ENCODE data around the gene PCDHB5.
"Not testable (repeated sequence)": the region's sequence is repeated elsewhere in the genome, so short reads cannot be mapped to it uniquely, and the experiment has no call there.

PCDHB5 gene

DNA sequence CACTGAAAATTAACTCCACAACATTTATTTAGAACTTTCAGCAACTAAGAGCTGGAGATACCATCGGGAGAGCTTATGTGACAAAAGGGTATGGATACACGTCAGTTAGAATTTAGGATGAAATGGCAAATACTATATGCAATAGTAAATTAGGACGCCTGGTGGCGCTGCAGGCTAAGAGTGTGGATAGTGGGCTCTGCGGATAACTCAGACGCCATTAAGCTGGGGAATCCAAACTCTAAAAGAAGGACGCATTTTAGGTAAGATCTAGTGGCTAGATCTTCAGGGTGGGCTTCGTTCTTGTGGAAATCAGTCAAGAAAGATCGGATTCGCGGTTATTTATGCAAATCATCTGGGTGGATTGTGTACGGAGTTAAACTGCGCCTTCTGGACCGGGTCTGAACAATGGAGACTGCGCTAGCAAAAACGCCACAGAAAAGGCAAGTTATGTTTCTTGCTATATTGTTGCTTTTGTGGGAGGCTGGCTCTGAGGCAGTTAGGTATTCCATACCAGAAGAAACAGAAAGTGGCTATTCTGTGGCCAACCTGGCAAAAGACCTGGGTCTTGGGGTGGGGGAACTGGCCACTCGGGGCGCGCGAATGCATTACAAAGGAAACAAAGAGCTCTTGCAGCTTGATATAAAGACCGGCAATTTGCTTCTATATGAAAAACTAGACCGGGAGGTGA is at the start of gene PCDHB5:
Gene PCDHB5 (plus strand): TSS at position 177 of the 688 bp plus-strand sequence. CDS start 229 bp downstream, at position 406.
- no peak for DNase-seq (ENCODE audit: low read depth)

DNA sequence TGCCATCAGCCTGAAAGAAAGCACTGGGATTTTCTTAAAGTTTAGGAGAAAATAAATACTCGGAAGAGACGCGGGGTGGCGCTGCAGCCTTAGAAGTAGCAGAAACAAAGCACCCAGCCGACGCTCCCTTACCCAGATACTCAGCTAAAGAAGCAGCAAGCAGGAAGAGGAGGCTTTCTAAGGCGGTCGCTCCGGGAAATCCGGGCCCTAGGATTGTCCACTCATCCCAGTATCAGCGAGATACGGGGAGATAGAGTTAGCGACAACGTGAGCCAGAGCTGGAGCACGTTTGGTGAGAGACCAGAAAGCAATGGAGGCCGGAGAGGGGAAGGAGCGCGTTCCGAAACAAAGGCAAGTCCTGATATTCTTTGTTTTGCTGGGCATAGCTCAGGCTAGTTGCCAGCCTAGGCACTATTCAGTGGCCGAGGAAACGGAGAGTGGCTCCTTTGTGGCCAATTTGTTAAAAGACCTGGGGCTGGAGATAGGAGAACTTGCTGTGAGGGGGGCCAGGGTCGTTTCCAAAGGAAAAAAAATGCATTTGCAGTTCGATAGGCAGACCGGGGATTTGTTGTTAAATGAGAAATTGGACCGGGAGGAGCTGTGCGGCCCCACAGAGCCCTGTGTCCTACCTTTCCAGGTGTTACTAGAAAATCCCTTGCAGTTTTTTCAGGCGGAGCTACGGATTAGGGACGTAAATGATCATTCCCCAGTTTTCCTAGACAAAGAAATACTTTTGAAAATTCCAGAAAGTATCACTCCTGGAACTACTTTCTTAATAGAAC is 40.3 kb upstream of the PCDHB5 start, which contains the start of gene PCDHB2:
Gene PCDHB2 (plus strand): TSS at position 135 of the 782 bp plus-strand sequence. CDS start 176 bp downstream, at position 311.
- DNase-seq (ENCODE audit: low read depth), result no peak

DNA sequence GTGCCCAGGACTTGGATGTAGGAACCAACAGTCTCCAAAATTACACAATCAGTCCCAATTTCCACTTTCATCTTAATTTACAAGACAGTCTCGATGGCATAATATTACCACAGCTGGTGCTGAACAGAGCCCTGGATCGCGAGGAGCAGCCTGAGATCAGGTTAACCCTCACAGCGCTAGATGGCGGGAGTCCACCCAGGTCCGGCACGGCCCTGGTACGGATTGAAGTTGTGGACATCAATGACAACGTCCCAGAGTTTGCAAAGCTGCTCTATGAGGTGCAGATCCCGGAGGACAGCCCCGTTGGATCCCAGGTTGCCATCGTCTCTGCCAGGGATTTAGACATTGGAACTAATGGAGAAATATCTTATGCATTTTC is 39.8 kb upstream of the PCDHB5 start:
- no peak for DNase-seq (ENCODE audit: low read depth)

DNA sequence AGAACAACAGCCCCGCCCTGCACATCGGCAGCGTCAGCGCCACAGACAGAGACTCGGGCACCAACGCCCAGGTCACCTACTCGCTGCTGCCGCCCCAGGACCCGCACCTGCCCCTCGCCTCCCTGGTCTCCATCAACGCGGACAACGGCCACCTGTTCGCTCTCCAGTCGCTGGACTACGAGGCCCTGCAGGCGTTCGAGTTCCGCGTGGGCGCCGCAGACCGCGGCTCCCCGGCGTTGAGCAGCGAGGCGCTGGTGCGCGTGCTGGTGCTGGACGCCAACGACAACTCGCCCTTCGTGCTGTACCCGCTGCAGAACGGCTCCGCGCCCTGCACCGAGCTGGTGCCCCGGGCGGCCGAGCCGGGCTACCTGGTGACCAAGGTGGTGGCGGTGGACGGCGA is 38.8 kb upstream of the PCDHB5 start:
- DNase-seq (ENCODE audit: low read depth), result not testable (repeated sequence)

DNA sequence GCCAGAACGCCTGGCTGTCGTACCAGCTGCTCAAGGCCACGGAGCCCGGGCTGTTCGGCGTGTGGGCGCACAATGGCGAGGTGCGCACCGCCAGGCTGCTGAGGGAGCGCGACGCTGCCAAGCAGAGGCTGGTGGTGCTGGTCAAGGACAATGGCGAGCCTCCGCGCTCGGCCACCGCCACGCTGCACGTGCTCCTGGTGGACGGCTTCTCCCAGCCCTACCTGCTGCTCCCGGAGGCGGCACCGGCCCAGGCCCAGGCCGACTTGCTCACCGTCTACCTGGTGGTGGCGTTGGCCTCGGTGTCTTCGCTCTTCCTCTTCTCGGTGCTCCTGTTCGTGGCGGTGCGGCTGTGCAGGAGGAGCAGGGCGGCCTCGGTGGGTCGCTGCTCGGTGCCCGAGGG is 38.4 kb upstream of the PCDHB5 start:
- DNase-seq (ENCODE audit: low read depth), result not testable (repeated sequence)

DNA sequence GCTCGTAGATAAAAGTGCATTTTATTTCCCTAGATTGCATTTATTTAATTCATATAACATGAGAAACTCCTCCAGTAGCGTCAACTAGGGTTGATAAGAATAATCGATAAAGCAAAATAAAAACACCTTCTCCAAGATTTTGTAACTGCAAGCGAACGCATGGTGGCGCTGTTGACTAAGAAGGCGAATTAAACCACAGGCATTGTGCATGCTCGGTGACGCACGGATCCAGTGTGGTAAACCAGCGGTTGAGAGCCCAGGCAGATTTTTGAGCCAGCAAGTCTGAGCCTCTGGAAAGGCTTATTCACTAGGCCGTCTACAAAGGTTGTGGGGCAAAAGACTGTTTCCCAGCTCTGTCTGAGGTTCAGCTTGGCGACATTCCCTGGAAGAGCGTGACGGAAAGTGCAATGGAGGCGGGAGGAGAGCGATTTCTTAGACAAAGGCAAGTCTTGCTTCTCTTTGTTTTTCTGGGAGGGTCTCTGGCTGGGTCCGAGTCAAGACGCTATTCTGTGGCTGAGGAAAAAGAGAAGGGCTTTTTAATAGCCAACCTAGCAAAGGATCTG is 34.7 kb upstream of the PCDHB5 start, which contains the start of gene PCDHB3:
Gene PCDHB3 (plus strand): TSS at position 231 of the 563 bp plus-strand sequence. CDS start 177 bp downstream, at position 408.
- DNase-seq (ENCODE audit: low read depth), result peak; percentile 4

DNA sequence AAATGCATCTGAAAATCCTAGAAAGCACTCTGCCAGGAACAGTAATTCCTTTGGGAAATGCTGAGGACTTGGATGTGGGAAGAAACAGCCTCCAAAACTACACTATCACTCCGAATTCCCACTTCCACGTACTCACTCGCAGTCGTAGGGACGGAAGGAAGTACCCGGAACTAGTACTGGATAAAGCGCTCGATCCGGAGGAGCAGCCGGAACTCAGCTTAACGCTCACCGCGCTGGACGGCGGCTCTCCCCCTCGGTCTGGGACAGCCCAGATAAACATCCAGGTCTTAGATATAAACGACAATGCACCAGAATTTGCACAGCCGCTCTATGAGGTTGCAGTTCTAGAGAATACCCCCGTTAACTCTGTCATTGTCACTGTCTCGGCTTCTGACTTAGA is 33.9 kb upstream of the PCDHB5 start:
- no peak for DNase-seq (ENCODE audit: low read depth)

DNA sequence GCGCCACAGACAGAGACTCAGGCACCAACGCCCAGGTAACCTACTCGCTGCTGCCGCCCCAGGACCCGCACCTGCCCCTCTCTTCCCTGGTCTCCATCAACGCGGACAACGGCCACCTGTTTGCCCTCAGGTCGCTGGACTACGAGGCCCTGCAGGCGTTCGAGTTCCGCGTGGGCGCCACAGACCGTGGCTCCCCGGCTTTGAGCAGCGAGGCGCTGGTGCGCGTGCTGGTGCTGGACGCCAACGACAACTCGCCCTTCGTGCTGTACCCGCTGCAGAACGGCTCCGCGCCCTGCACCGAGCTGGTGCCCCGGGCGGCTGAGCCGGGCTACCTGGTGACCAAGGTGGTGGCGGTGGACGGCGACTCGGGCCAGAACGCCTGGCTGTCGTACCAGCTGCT is 32.9 kb upstream of the PCDHB5 start:
- not testable (repeated sequence) for DNase-seq (ENCODE audit: low read depth)

DNA sequence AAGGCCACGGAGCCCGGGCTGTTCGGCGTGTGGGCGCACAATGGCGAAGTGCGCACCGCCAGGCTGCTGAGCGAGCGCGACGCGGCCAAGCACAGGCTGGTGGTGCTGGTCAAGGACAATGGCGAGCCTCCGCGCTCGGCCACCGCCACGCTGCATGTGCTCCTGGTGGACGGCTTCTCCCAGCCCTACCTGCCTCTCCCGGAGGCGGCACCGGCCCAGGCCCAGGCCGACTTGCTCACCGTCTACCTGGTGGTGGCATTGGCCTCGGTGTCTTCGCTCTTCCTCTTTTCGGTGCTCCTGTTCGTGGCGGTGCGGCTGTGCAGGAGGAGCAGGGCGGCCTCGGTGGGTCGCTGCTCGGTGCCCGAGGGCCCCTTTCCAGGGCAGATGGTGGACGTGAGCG is 32.5 kb upstream of the PCDHB5 start:
- not testable (repeated sequence) for DNase-seq (ENCODE audit: low read depth)

DNA sequence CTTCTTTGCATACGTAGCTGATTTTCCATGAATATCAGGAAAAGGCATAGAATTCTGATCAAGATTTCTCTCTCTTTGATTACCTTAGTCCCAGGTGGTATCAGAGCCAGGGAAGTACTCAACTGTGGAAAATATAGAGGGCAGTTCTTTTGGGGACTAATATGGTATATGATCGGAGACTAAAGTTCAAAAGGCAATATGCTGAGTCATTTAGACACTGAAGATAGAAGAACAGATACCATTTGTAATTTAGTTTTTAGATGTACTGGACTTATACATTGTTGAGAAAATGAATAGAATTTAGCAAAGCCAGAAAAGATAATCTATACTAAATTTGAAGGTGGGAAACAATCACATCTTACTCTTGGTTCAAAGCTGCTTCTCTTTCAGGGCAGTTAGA is 29.7 kb upstream of the PCDHB5 start:
- DNase-seq (ENCODE audit: low read depth), result no peak

DNA sequence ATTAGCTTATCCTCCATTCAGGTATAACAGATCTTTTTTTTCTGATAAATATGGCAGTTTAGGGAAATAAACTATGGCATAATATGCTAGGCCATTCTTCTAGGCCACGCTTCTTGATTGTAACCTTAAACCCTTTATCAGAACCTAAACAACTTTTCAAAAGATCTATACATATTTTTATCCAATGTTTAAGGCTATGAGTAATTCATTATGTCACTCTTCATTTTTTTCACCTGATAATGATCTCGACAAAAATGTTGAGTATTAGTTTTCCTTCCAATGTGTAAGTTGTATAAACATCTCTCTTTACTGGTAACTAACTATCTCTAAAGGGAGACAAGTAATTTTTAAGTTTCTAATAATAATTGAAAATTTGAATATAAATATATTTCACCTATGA is 15.8 kb upstream of the PCDHB5 start:
- DNase-seq (ENCODE audit: low read depth), result no peak

DNA sequence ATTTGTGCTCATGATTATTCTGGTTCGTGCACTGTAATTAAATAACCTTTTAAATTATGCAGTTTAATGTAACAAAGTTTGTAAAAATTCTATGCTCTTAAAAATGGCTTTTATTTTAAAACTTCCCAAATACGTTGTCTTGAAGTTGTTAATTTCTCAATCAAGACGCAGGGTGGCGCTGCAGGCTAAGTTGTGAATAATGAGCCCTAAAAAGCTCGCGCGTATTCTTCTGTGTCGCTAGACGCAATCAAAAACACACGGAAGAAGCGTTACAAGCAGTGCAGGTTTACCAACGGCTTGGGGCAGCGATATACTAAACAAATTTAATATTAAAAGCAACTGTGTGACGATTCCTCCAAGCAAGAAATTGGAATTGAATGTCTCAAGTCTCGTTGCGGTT is 13.4 kb upstream of the PCDHB5 start, which contains the start of gene PCDHB4:
Gene PCDHB4 (plus strand): TSS at position 256 of the 400 bp plus-strand sequence. CDS start 181 bp downstream, outside the sequence.
- no peak for DNase-seq (ENCODE audit: low read depth)

DNA sequence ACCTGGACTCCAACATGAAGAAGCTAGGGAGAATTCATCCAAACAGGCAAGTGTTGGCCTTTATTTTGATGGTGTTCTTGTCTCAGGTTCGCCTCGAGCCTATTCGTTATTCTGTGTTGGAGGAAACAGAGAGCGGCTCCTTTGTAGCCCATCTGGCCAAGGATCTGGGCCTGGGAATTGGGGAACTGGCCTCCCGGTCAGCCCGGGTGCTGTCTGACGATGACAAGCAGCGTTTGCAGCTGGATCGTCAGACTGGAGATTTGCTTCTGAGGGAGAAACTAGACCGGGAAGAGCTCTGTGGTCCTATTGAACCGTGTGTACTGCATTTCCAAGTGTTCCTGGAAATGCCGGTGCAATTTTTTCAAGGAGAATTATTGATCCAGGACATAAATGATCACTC is 13.0 kb upstream of the PCDHB5 start:
- no peak for DNase-seq (ENCODE audit: low read depth)

DNA sequence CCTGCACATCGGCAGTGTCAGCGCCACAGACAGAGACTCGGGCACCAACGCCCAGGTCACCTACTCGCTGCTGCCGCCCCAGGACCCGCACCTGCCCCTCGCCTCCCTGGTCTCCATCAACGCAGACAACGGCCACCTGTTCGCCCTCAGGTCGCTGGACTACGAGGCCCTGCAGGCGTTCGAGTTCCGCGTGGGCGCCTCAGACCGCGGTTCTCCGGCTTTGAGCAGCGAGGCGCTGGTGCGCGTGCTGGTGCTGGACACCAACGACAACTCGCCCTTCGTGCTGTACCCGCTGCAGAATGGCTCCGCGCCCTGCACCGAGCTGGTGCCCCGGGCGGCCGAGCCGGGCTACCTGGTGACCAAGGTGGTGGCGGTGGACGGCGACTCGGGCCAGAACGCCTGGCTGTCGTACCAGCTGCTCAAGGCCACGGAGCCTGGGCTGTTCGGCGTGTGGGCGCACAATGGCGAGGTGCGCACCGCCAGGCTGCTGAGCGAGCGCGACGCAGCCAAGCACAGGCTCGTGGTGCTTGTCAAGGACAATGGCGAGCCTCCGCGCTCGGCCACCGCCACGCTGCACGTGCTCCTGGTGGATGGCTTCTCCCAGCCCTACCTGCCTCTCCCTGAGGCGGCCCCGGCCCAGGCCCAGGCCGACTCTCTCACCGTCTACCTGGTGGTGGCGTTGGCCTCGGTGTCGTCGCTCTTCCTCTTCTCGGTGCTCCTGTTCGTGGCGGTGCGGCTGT is 11.4 kb upstream of the PCDHB5 start:
- DNase-seq (ENCODE audit: low read depth), result not testable (repeated sequence)

DNA sequence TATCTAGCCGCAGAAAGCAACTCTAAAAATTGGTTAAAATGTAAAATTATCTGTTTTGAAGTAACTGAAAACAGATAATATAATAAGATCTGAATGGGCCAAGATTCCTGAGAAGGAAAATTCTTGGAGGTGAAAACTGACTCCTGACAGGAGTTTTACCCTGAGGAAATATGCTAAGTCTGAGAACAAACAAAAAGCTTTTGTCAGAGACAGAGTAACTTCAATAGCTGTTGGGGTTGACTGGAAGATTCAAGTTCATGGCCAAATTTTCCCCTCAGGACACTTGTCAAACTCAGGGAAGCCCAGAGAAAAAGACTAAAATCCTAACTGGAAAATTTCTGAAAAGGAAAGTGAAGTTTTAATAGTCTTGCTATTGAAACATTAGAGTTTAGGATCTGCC is 7.7 kb upstream of the PCDHB5 start:
- DNase-seq (ENCODE audit: low read depth), result no peak

DNA sequence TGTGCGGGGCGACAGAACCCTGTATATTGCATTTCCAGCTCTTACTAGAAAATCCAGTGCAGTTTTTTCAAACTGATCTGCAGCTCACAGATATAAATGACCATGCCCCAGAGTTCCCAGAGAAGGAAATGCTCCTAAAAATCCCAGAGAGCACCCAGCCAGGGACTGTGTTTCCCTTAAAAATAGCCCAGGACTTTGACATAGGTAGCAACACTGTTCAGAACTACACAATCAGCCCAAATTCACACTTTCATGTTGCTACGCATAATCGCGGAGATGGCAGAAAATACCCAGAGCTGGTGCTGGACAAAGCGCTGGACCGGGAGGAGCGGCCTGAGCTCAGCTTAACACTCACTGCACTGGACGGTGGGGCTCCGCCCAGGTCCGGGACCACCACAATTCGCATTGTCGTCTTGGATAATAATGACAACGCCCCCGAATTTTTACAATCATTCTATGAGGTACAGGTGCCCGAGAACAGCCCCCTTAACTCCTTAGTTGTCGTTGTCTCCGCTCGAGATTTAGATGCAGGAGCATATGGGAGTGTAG is 786 bp downstream of the PCDHB5 start:
- no peak for DNase-seq (ENCODE audit: low read depth)

DNA sequence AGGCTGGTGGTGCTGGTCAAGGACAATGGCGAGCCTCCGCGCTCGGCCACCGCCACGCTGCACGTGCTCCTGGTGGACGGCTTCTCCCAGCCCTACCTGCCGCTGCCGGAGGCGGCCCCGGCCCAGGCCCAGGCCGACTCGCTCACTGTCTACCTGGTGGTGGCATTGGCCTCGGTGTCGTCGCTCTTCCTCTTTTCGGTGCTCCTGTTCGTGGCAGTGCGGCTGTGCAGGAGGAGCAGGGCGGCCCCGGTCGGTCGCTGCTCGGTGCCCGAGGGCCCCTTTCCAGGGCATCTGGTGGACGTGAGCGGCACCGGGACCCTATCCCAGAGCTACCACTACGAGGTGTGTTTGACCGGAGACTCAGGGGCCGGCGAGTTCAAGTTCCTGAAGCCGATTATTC is 2.3 kb downstream of the PCDHB5 start:
- not testable (repeated sequence) for DNase-seq (ENCODE audit: low read depth)

DNA sequence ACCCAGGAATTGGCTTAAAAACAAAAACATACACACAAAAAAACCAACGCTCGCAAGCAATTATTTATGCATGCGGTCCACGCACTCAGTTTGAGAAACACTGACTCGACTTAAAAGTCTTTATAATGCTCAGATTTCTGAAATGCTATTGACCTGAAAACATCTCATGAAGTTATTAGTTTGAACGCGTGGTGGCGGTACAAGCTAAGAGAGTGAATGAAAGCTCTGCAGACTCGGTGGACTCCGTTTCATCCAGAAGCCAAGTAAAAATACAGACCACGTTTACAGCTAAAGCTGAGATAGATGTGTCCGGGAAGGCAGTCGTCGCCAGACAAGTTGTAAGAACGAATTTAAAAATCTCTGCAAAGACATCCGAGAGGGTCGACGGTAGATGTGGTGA is 14.8 kb downstream of the PCDHB5 start, which contains the start of gene PCDHB6:
Gene PCDHB6 (plus strand): TSS at position 246 of the 400 bp plus-strand sequence. CDS start 201 bp downstream, outside the sequence.
- no peak for DNase-seq (ENCODE audit: low read depth)

DNA sequence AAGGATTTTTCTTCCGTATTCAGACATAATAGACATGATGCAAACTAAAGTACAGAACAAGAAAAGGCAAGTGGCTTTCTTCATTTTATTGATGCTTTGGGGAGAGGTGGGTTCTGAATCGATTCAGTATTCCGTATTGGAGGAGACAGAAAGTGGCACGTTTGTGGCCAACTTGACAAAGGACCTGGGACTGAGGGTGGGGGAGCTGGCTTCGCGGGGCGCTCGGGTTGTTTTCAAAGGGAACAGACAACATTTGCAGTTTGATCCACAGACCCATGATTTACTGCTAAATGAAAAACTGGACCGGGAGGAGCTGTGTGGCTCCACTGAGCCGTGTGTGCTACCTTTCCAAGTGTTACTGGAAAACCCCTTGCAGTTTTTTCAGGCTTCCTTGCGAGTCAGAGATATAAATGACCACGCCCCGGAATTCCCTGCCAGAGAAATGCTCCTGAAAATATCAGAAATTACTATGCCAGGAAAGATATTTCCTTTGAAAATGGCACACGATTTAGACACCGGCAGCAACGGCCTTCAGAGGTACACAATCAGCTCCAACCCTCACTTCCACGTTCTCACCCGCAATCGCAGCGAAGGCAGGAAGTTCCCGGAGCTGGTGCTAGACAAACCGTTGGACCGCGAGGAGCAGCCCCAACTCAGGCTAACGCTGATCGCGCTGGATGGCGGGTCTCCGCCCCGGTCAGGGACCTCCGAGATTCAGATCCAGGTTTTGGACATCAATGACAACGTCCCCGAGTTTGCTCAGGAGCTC is 15.4 kb downstream of the PCDHB5 start:
- no peak for DNase-seq (ENCODE audit: low read depth)

DNA sequence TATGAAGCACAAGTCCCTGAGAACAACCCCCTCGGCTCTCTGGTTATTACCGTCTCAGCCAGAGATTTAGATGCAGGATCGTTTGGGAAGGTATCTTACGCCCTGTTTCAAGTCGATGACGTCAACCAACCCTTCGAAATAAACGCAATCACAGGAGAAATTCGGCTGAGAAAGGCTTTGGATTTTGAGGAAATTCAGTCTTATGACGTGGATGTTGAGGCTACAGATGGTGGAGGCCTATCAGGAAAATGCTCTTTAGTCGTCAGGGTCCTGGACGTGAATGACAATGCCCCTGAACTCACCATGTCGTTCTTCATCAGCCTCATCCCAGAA is 16.0 kb downstream of the PCDHB5 start:
- DNase-seq (ENCODE audit: low read depth), result no peak

DNA sequence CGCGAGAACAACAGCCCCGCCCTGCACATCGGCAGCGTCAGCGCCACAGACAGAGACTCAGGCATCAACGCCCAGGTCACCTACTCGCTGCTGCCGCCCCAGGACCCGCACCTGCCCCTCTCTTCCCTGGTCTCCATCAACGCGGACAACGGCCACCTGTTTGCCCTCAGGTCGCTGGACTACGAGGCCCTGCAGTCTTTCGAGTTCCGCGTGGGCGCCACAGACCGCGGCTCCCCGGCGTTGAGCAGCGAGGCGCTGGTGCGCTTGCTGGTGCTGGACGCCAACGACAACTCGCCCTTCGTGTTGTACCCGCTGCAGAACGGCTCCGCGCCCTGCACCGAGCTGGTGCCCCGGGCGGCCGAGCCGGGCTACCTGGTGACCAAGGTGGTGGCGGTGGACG is 16.6 kb downstream of the PCDHB5 start:
- not testable (repeated sequence) for DNase-seq (ENCODE audit: low read depth)
